H9 (cell line): ENCODE data around the gene PIP4K2A. TPM values are rescaled to one million over a fixed set of nuclear protein-coding genes. Genes with fewer than 3 reads are reported as not detected.

ENCODE experiments used
- DNase-seq: peaks from one replicate; pipeline ENCODE4 v3.0.0-alpha.2; 2017
- H2AFZ ChIP-seq: one replicate; pipeline ENCODE4 v1.6.1; 2013; ENCODE audit warnings: mild to moderate bottlenecking, low read length, control low read depth, moderate library complexity
- H2AK5ac ChIP-seq: 2 replicates; pipeline ENCODE4 v1.6.1; 2013; ENCODE audit warnings: low read length, control low read depth, mixed read lengths; ENCODE audit not compliant: insufficient read length
- H2BK120ac ChIP-seq: one replicate; pipeline ENCODE4 v1.6.1; 2013; ENCODE audit warnings: low read depth, mild to moderate bottlenecking, low read length, control low read depth, inconsistent platforms; ENCODE audit not compliant: poor library complexity, severe bottlenecking
- H2BK12ac ChIP-seq: 2 replicates; pipeline ENCODE4 v1.6.1; 2013; ENCODE audit warnings: low read length, control low read depth, mixed read lengths, low read depth; ENCODE audit not compliant: insufficient read length
- H2BK15ac ChIP-seq: 2 replicates; pipeline ENCODE4 v1.6.1; 2013; ENCODE audit warnings: low read depth, low read length, control low read depth
- H2BK20ac ChIP-seq: one replicate; pipeline ENCODE4 v1.6.1; 2013; ENCODE audit warnings: low read depth, mild to moderate bottlenecking, low read length, control low read depth, inconsistent platforms; ENCODE audit not compliant: poor library complexity, severe bottlenecking
- H2BK5ac ChIP-seq: 2 replicates; pipeline ENCODE4 v1.6.1; 2013; ENCODE audit warnings: low read length, control low read depth, mixed read lengths; ENCODE audit not compliant: insufficient read length
- H3K14ac ChIP-seq: 2 replicates; pipeline ENCODE4 v1.6.1; 2013; ENCODE audit warnings: low read length, control low read depth; ENCODE audit not compliant: insufficient read depth
- H3K18ac ChIP-seq: 2 replicates; pipeline ENCODE4 v1.6.1; 2013; ENCODE audit warnings: low read depth, mild to moderate bottlenecking, mixed read lengths, low read length, control low read depth; ENCODE audit not compliant: insufficient read length
- H3K23ac ChIP-seq: 2 replicates; pipeline ENCODE4 v1.6.1; 2013; ENCODE audit warnings: low read length, control low read depth, mixed read lengths, low read depth; ENCODE audit not compliant: insufficient read length
- H3K23me2 ChIP-seq: 2 replicates; pipeline ENCODE4 v1.6.1; 2013; ENCODE audit warnings: low read depth, mild to moderate bottlenecking, mixed read lengths, low read length, control low read depth; ENCODE audit not compliant: insufficient read length, poor library complexity, severe bottlenecking
- H3K27ac ChIP-seq: 2 replicates; pipeline ENCODE4 v1.5.1; 2013; ENCODE audit warnings: low read length, control low read depth, mixed read lengths, low read depth; ENCODE audit not compliant: insufficient read length
- H3K27me3 ChIP-seq: 2 replicates; pipeline ENCODE4 v1.6.1; 2013; ENCODE audit warnings: low read length, control low read depth, inconsistent platforms; ENCODE audit not compliant: insufficient read depth
- H3K4ac ChIP-seq: 2 replicates; pipeline ENCODE4 v1.6.1; 2013; ENCODE audit warnings: low read depth, mild to moderate bottlenecking, control low read depth, inconsistent platforms, low read length, moderate library complexity
- H3K4me1 ChIP-seq: 2 replicates; pipeline ENCODE4 v1.6.1; 2013; ENCODE audit warnings: low read length, control low read depth, inconsistent platforms; ENCODE audit not compliant: insufficient read depth
- H3K4me2 ChIP-seq: 2 replicates; pipeline ENCODE4 v1.6.1; 2013; ENCODE audit warnings: low read length, control low read depth, mixed read lengths; ENCODE audit not compliant: insufficient read length, insufficient read depth
- H3K56ac ChIP-seq: 2 replicates; pipeline ENCODE4 v1.6.1; 2013; ENCODE audit warnings: low read depth, mild to moderate bottlenecking, mixed read lengths, low read length, control low read depth; ENCODE audit not compliant: insufficient read length
- H3K79me1 ChIP-seq: 2 replicates; pipeline ENCODE4 v1.6.1; 2013; ENCODE audit warnings: low read depth, mild to moderate bottlenecking, moderate library complexity, low read length, control low read depth, inconsistent platforms; ENCODE audit not compliant: insufficient read depth, poor library complexity, severe bottlenecking
- H3K79me2 ChIP-seq: 2 replicates; pipeline ENCODE4 v1.6.1; 2013; ENCODE audit warnings: low read length, control low read depth, inconsistent platforms; ENCODE audit not compliant: insufficient read depth
- H3K9ac ChIP-seq: 2 replicates; pipeline ENCODE4 v1.6.1; 2013; ENCODE audit warnings: low read length, control low read depth, mixed read lengths; ENCODE audit not compliant: insufficient read length; ENCODE audit errors: extremely low read depth
- H3K9me3 ChIP-seq: one replicate; pipeline ENCODE4 v1.6.1; 2013; ENCODE audit warnings: low read depth, low read length, inconsistent platforms; ENCODE audit not compliant: control insufficient read depth
- H3T11ph ChIP-seq: one replicate; pipeline ENCODE4 v1.6.1; 2013; ENCODE audit warnings: mild to moderate bottlenecking, low read length, control low read depth, inconsistent platforms
- H4K20me1 ChIP-seq: one replicate; pipeline ENCODE4 v1.6.1; 2013; ENCODE audit not compliant: control insufficient read depth, insufficient read length, insufficient read depth
- H4K5ac ChIP-seq: 2 replicates; pipeline ENCODE4 v1.6.1; 2013; ENCODE audit warnings: low read depth, mild to moderate bottlenecking, mixed read lengths, low read length, control low read depth; ENCODE audit not compliant: insufficient read length
- H4K8ac ChIP-seq: replicated peaks from 2 replicates; pipeline ENCODE4 v1.6.1; 2013; ENCODE audit warnings: low read length, control low read depth, mixed read lengths, low read depth; ENCODE audit not compliant: insufficient read length
- H4K91ac ChIP-seq: 2 replicates; pipeline ENCODE4 v1.6.1; 2013; ENCODE audit warnings: low read depth, mild to moderate bottlenecking, moderate library complexity, mixed read lengths, low read length, control low read depth; ENCODE audit not compliant: insufficient read length
- H3K27ac Mint-ChIP-seq, 3 experiments: 2 replicates in 2 of 3; 3 replicates in 1 of 3; pipeline ENCODE4 v1.8.0; 2020 to 2021; ENCODE audit warnings: mixed read lengths in 3 of 3, mild to moderate bottlenecking in 1 of 3, moderate library complexity in 1 of 3
- H3K27me3 Mint-ChIP-seq: 2 replicates; pipeline ENCODE4 v1.8.0; 2021; ENCODE audit warnings: low read depth, mild to moderate bottlenecking, moderate library complexity, mixed read lengths
- H3K36me3 Mint-ChIP-seq, 3 experiments: 2 replicates in 2 of 3; 3 replicates in 1 of 3; pipeline ENCODE4 v1.8.0; 2020 to 2021; ENCODE audit warnings: low read depth in 3 of 3, mixed read lengths in 3 of 3; ENCODE audit not compliant: insufficient read depth in 1 of 3
- H3K4me1 Mint-ChIP-seq, 2 experiments: 2 replicates each; pipeline ENCODE4 v1.8.0; 2020; ENCODE audit warnings: mixed read lengths in 2 of 2
- H3K4me3 Mint-ChIP-seq, 2 experiments: 2 replicates in 1 of 2; 3 replicates in 1 of 2; pipeline ENCODE4 v1.8.0; 2020 to 2021; ENCODE audit warnings: mild to moderate bottlenecking in 2 of 2, mixed read lengths in 2 of 2, moderate library complexity in 1 of 2
- H3K9me3 Mint-ChIP-seq, 2 experiments: 2 replicates in 1 of 2; 3 replicates in 1 of 2; pipeline ENCODE4 v1.8.0; 2020; ENCODE audit warnings: mild to moderate bottlenecking in 2 of 2, mixed read lengths in 2 of 2, moderate library complexity in 1 of 2
- CTCF ChIP-seq: fragments of 200-600 bp; sonication (generic); conservative IDR thresholded peaks from 3 replicates; pipeline ENCODE4 v1.8.0; 2021; ENCODE audit warnings: antibody characterized with exemption, mild to moderate bottlenecking
- WGBS: extraction: QIAGEN DNeasy Blood & Tissue Kit; methylation state at CpG from one replicate; pipeline ENCODE4 v1.1.7; 2013; ENCODE audit warnings: missing lambda C conversion rate, low lambda C conversion rate, mixed read lengths; ENCODE audit not compliant: insufficient read length; ENCODE audit errors: extremely low coverage; 5-methylcytosine and 5-hydroxymethylcytosine counted together
- total RNA-seq: library from RNA; stranded (reverse); gene quantifications from 2 replicates; pipeline ENCODE4 v1.2.1, GENCODE V29; 2021

PIP4K2A gene
- total RNA-seq, 1 experiment from 2014 or later, result 33.6 TPM

GRCh38 chr10:22651276-22651980, 63.0 kb downstream of the PIP4K2A start:
- Histone ChIP-seq H3K79me2 (peaks cover 4% of the 10 kb centered on the region; the same call in 1 of the 2 replicates), H4K5ac (no peak overlapping the region), H2BK120ac (no peak overlapping the region), H2AK5ac (no peak overlapping the region), H2BK12ac (no peak overlapping the region), H3K27ac (no peak overlapping the region), H3K23ac (no peak overlapping the region), H3K4ac (no peak overlapping the region), H3K56ac (no peak overlapping the region), H3K79me1 (peaks cover 3% of the 10 kb centered on the region), H3K4me1 (peaks cover 8% of the 10 kb centered on the region), H4K20me1 (no peaks in the 10 kb centered on the region), H2BK15ac (no peak overlapping the region), H4K91ac (no peak overlapping the region), H4K8ac (no peak overlapping the region), H2AFZ (no peak overlapping the region), H3K23me2 (no peaks in the 10 kb centered on the region), H3T11ph (no peak overlapping the region), H3K4me2 (no peak overlapping the region), H3K9ac (no peak overlapping the region), H2BK5ac (no peak overlapping the region), H3K27me3 (no peaks in the 10 kb centered on the region), H3K18ac (no peak overlapping the region), H2BK20ac (no peak overlapping the region), H3K14ac (no peak overlapping the region), H3K9me3 (no peaks in the 10 kb centered on the region)
- TF ChIP-seq CTCF, result no peak
- peaks cover 0 to 4% (median 0%) of the 10 kb centered on the region in 3 experiments; a peak in 3 of 7 replicates for H3K36me3 Mint-ChIP-seq
- peaks cover 55 to 64% of the 10 kb centered on the region in 2 experiments for H3K4me1 Mint-ChIP-seq
- H3K27ac Mint-ChIP-seq, result peak overlapping the region; percentile 33 to 76 (median 42); a peak in 4 of 7 replicates
- H3K9me3 Mint-ChIP-seq, result no peaks in the 10 kb centered on the region
- no peak overlapping the region for H3K4me3 Mint-ChIP-seq
- no peak for DNase-seq
- WGBS, result no CpG with 5 or more reads among the region's 12 CpGs
- no peaks in the 10 kb centered on the region for H3K27me3 Mint-ChIP-seq
